ENCODE results near the gene IRX1.

- TF ChIP-seq CTCF (IDR thresholded peaks at IDR 0.05) (no peak), POLR2A (IDR thresholded peaks at IDR 0.05) (no peak)
These were observed 54.7 kb downstream of the IRX1 start for GRCh38 chr5:3650320-3650719.
